ENCODE data around the gene CNIH3.
"Not testable (repeated sequence)": the region's sequence is repeated elsewhere in the genome, so short reads cannot be mapped to it uniquely, and the experiment has no call there.

The CNIH3 gene

GRCh38 chr1:224683936-224684335, 67.8 kb downstream of the CNIH3 start:
- H3K4me3 Mint-ChIP-seq = no peak overlapping the region
- H3K4me1 Mint-ChIP-seq = no peaks in the 10 kb centered on the region
- H3K9me3 Mint-ChIP-seq = no peaks in the 10 kb centered on the region
- H3K36me3 Mint-ChIP-seq = no peaks in the 10 kb centered on the region
- H3K27me3 Mint-ChIP-seq = no peaks in the 10 kb centered on the region
- H3K27ac Mint-ChIP-seq = no peak overlapping the region

DNA sequence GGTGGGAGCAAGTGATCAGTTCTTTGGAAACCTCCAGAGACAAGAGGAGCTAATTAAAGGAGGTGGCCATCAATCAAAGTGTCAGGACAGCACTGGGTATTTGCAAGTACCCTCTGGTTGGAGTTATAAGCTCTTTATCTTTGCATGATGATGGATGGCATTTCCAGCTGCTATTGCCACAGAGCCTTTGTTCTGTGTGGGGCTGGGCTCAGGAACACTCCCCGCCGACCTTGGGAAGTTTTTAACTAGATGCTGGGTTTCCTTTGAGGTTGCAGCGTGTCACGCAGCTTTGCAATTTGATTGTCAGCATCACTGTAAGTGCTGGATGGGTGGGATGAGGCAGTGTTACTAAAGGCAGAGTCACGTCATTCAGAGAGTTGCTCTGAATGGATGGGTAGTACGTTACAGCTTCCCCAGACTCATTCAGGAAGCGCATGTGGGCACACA, 68.9 kb downstream of the CNIH3 start:
- H3K27me3 Mint-ChIP-seq = no peaks in the 10 kb centered on the region
- no peak overlapping the region for H3K4me3 Mint-ChIP-seq
- H3K9me3 Mint-ChIP-seq = no peaks in the 10 kb centered on the region
- no peaks in the 10 kb centered on the region for H3K4me1 Mint-ChIP-seq
- H3K36me3 Mint-ChIP-seq = no peaks in the 10 kb centered on the region
- no peak overlapping the region for H3K27ac Mint-ChIP-seq

DNA sequence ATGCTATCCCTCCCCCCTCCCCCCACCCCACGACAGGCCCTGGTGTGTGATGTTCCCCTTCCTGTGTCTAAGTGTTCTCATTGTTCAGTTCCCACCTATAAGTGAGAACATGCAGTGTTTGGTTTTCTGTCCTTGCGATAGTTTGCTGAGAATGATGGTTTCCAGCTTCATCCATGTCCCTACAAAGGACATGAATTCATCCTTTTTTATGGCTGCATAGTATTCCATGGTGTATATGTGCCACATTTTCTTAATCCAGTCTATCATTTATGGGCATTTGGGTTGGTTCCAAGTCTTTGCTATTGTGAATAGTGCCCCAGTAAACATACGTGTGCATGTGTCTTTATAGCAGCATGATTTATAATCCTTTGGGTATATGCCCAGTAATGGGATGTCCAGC, 70.0 kb downstream of the CNIH3 start:
- H3K27ac Mint-ChIP-seq, H3K27me3 Mint-ChIP-seq, H3K4me3 Mint-ChIP-seq, H3K9me3 Mint-ChIP-seq, H3K36me3 Mint-ChIP-seq, H3K4me1 Mint-ChIP-seq: not testable (repeated sequence)

- no peaks in the 10 kb centered on the region for H3K27me3 Mint-ChIP-seq
- no peak overlapping the region for H3K4me3 Mint-ChIP-seq
- no peaks in the 10 kb centered on the region for H3K36me3 Mint-ChIP-seq
- no peaks in the 10 kb centered on the region for H3K4me1 Mint-ChIP-seq
- H3K27ac Mint-ChIP-seq = no peak overlapping the region
- no peaks in the 10 kb centered on the region for H3K9me3 Mint-ChIP-seq
Observed at GRCh38 chr1:224687465-224687864, 71.3 kb downstream of the CNIH3 start.

- H3K36me3 Mint-ChIP-seq = no peaks in the 10 kb centered on the region
- no peak overlapping the region for H3K4me3 Mint-ChIP-seq
- no peak overlapping the region for H3K27ac Mint-ChIP-seq
- H3K9me3 Mint-ChIP-seq = no peaks in the 10 kb centered on the region
- no peaks in the 10 kb centered on the region for H3K4me1 Mint-ChIP-seq
- no peaks in the 10 kb centered on the region for H3K27me3 Mint-ChIP-seq
Observed at GRCh38 chr1:224689374-224689773, 73.3 kb downstream of the CNIH3 start.

- H3K36me3 Mint-ChIP-seq = no peaks in the 10 kb centered on the region
Observed at GRCh38 chr1:224690576-224690975, 74.5 kb downstream of the CNIH3 start.

GRCh38 chr1:224691148-224691925, 75.2 kb downstream of the CNIH3 start:
- Mint-ChIP-seq H3K36me3 (no peaks in the 10 kb centered on the region), H3K27ac (no peak overlapping the region), H3K4me1 (no peaks in the 10 kb centered on the region), H3K9me3 (no peaks in the 10 kb centered on the region), H3K27me3 (no peaks in the 10 kb centered on the region), H3K4me3 (no peak overlapping the region)

More at GRCh38 chr1:224690576-224690975, 74.5 kb downstream of the CNIH3 start:
- H3K4me1 Mint-ChIP-seq = no peaks in the 10 kb centered on the region
- H3K27me3 Mint-ChIP-seq = no peaks in the 10 kb centered on the region
- no peak overlapping the region for H3K27ac Mint-ChIP-seq
- no peak overlapping the region for H3K4me3 Mint-ChIP-seq
- no peaks in the 10 kb centered on the region for H3K9me3 Mint-ChIP-seq

DNA sequence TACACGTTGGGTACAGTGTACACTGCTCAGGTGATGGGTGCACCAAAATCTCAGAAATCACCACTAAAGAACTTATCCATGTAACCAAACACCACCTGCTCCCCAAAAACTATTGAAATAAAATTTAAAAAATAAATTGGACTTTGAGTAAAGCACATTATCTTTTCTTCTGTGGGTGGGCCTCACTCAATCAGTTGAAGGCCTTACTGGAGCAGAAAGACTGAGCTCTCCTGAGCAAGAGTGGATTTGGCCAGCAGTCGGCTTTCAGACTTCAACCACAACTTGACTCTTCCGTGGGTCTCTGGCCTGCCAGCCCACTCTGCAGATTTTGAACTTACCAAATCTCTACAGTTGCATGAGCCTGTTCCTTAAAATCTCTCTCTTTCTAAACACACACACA, 78.9 kb downstream of the CNIH3 start:
- H3K27ac Mint-ChIP-seq = no peak overlapping the region
- no peaks in the 10 kb centered on the region for H3K9me3 Mint-ChIP-seq
- no peaks in the 10 kb centered on the region for H3K4me1 Mint-ChIP-seq
- H3K4me3 Mint-ChIP-seq = no peak overlapping the region
- H3K36me3 Mint-ChIP-seq = no peaks in the 10 kb centered on the region
- H3K27me3 Mint-ChIP-seq = no peaks in the 10 kb centered on the region

DNA sequence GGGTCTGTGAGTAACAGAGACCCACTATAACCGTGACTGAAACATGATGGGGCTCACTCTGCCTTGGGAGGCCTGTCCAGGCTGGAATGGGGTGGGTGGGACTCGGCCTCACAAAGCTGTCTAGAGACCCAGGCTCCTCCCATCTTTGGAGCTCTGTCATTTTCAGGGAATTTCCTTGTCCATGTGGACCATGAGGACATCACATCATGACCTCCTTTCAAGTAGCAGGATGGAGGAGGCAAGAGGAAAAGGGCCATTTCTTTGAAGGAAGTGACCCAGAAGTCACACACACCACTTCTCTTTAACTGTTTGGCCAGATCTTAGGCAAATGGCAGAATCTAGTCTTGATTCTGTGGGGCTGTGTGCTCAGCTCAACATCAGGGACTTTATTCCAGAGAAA, 79.9 kb downstream of the CNIH3 start:
- no peak overlapping the region for H3K4me3 Mint-ChIP-seq
- no peaks in the 10 kb centered on the region for H3K4me1 Mint-ChIP-seq
- no peak overlapping the region for H3K27ac Mint-ChIP-seq
- H3K36me3 Mint-ChIP-seq = no peaks in the 10 kb centered on the region
- H3K27me3 Mint-ChIP-seq = no peaks in the 10 kb centered on the region
- H3K9me3 Mint-ChIP-seq = no peaks in the 10 kb centered on the region

DNA sequence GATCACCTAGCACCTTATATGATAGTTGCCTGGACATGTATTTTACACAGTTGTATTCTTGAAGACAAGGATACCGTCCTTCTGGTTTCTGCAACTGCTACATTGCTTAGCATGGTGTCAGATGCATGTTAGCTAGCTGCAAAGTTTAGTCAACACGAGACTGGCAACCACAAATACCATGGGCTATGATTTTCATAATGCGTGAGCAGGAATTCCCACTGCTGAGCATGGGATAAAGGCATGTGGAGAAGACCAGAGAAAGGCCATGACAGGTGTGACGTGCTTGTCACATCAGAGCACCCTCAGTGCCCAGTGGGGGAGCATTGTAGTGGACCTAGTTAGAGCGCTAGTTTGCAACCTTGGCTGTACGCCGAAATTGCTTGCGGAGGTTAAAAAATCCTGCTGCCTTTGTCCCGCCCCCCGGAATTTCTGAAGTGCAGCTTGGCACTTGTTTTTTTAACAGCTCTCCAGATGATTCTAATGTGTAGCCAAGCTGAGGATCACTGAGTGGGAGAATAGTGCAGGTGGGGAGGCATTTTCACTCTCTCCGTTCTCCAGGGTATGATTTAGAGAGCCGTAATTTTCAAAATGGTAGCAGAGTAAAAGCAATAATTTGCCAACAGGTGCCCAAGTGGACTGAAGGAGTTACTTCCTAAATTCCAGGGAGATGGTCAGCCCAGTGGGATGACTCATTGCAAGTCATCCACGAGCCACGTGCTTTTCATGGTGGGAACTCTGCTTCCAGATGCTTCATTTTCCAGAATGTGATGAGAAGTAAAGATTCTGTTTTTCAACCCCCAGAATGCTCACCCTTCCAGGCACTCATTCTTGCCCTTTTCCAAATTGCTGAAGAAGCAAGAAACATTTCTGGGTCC, 81.0 kb downstream of the CNIH3 start:
- H3K4me3 Mint-ChIP-seq = no peak overlapping the region
- H3K27ac Mint-ChIP-seq = no peak overlapping the region
- H3K36me3 Mint-ChIP-seq = no peaks in the 10 kb centered on the region
- H3K27me3 Mint-ChIP-seq = no peaks in the 10 kb centered on the region
- no peaks in the 10 kb centered on the region for H3K4me1 Mint-ChIP-seq
- no peaks in the 10 kb centered on the region for H3K9me3 Mint-ChIP-seq

- Mint-ChIP-seq H3K9me3 (no peaks in the 10 kb centered on the region), H3K4me1 (no peaks in the 10 kb centered on the region), H3K4me3 (no peak overlapping the region), H3K27ac (no peak overlapping the region), H3K36me3 (no peaks in the 10 kb centered on the region), H3K27me3 (no peaks in the 10 kb centered on the region)
Observed at GRCh38 chr1:224698015-224698451, 81.9 kb downstream of the CNIH3 start.

DNA sequence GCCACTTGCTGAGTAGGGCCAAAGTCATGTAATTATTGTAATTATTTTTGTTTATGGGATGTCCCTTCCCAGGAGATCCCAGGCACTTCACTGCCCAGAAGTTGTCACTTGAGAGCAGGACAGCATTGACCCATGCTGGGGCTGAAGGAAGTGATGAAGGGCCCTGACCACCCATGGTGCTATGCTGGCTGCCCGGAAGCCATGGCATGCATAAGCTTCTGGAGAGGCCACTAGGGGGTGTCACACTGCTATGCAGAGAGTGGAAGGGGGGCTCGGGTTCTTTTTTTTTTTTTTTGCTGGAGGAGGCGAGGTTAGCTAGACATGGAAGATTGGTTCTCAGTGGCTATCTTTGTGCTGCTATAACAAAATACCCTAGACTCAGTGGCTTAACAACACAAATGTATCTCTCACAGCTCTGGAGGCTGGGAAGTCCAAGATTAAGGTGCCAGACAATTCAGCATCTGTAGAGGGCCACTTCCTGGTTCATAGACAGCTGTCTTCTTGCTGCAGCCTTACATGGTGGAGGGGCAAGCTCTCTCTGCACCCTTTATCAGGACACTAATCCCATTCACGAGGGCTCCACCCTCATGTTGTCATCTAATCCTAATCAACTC, 84.9 kb downstream of the CNIH3 start:
- H3K4me3 Mint-ChIP-seq = no peak overlapping the region
- H3K27me3 Mint-ChIP-seq = no peaks in the 10 kb centered on the region
- no peaks in the 10 kb centered on the region for H3K4me1 Mint-ChIP-seq
- H3K36me3 Mint-ChIP-seq = no peaks in the 10 kb centered on the region
- no peaks in the 10 kb centered on the region for H3K9me3 Mint-ChIP-seq
- no peak overlapping the region for H3K27ac Mint-ChIP-seq

DNA sequence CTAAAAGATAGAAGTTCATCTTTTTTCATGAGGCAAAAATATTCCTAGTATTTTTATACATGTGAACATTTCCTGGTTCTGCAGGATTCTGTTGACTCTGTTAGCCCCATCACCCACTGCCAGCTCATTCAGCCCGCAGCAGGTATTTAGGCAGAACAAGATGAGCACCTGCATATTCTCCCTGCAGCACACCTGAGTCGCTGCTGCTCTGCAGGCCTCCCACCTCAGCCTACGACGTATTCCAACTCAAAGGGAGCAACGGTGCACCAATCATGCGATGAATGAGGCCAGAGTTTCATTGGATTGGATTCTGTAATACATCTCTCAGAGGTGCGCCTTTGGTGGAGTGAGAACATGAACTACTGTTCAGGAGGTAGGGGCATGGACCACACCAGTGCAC, 87.6 kb downstream of the CNIH3 start:
- Mint-ChIP-seq H3K4me3 (no peak overlapping the region), H3K9me3 (no peaks in the 10 kb centered on the region), H3K4me1 (no peaks in the 10 kb centered on the region), H3K27ac (no peak overlapping the region), H3K36me3 (no peaks in the 10 kb centered on the region), H3K27me3 (no peaks in the 10 kb centered on the region)

DNA sequence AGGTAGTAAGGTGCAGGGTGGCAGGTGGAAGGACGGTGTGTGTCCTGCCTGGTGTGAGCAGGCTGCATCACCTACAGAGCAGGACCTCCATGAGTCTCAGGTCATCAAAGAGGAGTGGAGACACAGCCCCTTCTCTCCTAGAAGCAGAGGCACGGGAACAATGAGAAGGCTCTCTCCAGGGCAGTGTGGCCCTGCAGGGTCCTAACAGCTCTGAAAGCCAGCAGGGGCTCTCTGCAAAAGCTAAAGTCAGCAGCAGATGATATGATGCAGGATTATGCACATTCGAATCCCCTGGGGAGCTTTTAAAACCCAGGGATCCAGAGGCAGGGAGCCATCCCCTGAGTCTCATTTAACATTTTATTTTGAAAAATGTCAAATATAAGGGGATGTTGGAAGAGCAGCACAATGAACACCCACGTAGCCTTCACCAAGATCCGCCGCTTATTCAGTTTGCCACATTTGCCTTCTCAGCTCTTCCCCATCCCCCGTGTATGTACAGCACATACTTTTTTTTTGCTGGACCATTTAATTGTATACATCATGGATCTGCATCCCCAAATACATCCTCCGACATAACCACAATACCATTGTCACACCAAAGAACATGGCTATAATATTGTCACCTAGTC, 88.1 kb downstream of the CNIH3 start:
- no peaks in the 10 kb centered on the region for H3K27me3 Mint-ChIP-seq
- H3K36me3 Mint-ChIP-seq = no peaks in the 10 kb centered on the region
- no peaks in the 10 kb centered on the region for H3K4me1 Mint-ChIP-seq
- H3K9me3 Mint-ChIP-seq = no peaks in the 10 kb centered on the region
- no peak overlapping the region for H3K27ac Mint-ChIP-seq
- H3K4me3 Mint-ChIP-seq = no peak overlapping the region

DNA sequence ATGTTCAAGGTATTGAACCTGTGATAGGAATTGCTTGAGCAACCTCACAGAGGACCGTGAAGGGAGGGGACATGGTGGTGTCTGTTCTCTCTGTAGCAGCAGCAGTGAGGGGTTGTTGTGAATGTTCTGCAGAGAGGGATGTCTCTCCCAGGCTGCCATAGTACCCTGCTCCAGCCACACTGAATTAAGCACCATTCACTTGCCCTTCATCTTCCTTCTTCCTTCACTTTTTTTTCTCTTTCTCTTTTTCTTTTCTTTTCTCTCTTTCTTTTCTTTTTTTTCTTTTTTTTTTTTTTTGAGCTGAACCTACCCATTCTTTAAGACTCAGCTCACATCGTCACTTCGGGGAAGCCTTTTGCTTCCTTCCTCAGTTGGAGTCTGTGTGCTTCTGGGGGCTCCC, 89.5 kb downstream of the CNIH3 start:
- no peak overlapping the region for H3K4me3 Mint-ChIP-seq
- no peaks in the 10 kb centered on the region for H3K9me3 Mint-ChIP-seq
- H3K27me3 Mint-ChIP-seq = no peaks in the 10 kb centered on the region
- H3K36me3 Mint-ChIP-seq = no peaks in the 10 kb centered on the region
- H3K4me1 Mint-ChIP-seq = no peaks in the 10 kb centered on the region
- no peak overlapping the region for H3K27ac Mint-ChIP-seq

All from activated naive CD4-positive, alpha-beta T cell treated with anti-CD3 and anti-CD28 coated beads, Interleukin-2, amount 50 U/mL, for 24 hours (primary cell).